ENCODE measurements around the gene OPN1MW3.

OPN1MW3 gene

GRCh38 chrX:154303476-154303875 lies 46.1 kb downstream of the OPN1MW3 start:
- WGBS (ENCODE audit: extremely low coverage, insufficient coverage, insufficient read length): no CpG with 5 or more reads among the region's 8 CpGs
- Histone ChIP-seq H2AFZ (ENCODE audit: insufficient read depth, low read length, poor library complexity) (no peak overlapping the region), H4K91ac (ENCODE audit: low read depth, low read length) (no peak overlapping the region), H3K79me1 (ENCODE audit: low read length) (no peaks in the 10 kb centered on the region), H3K27me3 (ENCODE audit: insufficient read depth, low read length) (no peaks in the 10 kb centered on the region), H3K9ac (ENCODE audit: low read length) (no peak overlapping the region), H4K12ac (ENCODE audit: low read depth, low read length) (no peak overlapping the region), H2BK12ac (ENCODE audit: low read length) (no peak overlapping the region), H3K4me3 (ENCODE audit: low read depth, low read length) (no peak overlapping the region), H3K14ac (ENCODE audit: low read length) (no peak overlapping the region), H3K4me2 (ENCODE audit: low read length) (no peak overlapping the region), H3K4ac (ENCODE audit: low read depth, low read length) (no peak overlapping the region), H3K4me1 (ENCODE audit: control insufficient read depth in 1 of 2, insufficient read depth in 2 of 2, low read length in 2 of 2) (no peaks in the 10 kb centered on the region), H3K9me3 (ENCODE audit: insufficient read depth, low read depth, low read length) (no peaks in the 10 kb centered on the region), H4K8ac (ENCODE audit: low read depth, low read length) (no peak overlapping the region), H3K36me3 (ENCODE audit: control insufficient read depth in 1 of 2, insufficient read depth in 2 of 2, low read length in 2 of 2) (no peaks in the 10 kb centered on the region), H2AK5ac (ENCODE audit: low read length) (no peak overlapping the region), H2BK5ac (ENCODE audit: low read depth, low read length, poor library complexity) (no peak overlapping the region), H3K79me2 (ENCODE audit: control insufficient read depth, insufficient read depth, low read length, poor library complexity) (no peaks in the 10 kb centered on the region), H3K23ac (ENCODE audit: low read length) (no peak overlapping the region), H3K27ac (ENCODE audit: low read depth, low read length) (no peak overlapping the region), H3K18ac (ENCODE audit: low read length) (no peak overlapping the region), H2BK120ac (ENCODE audit: insufficient read depth, low read length, poor library complexity) (no peak overlapping the region)
- DNase-seq: no peak

GRCh38 chrX:154304846-154305245 lies 47.5 kb downstream of the OPN1MW3 start:
- Histone ChIP-seq H3K14ac (ENCODE audit: low read length) (no peak overlapping the region), H2BK120ac (ENCODE audit: insufficient read depth, low read length, poor library complexity) (no peak overlapping the region), H4K12ac (ENCODE audit: low read depth, low read length) (no peak overlapping the region), H3K18ac (ENCODE audit: low read length) (no peak overlapping the region), H2BK12ac (ENCODE audit: low read length) (no peak overlapping the region), H3K27me3 (ENCODE audit: insufficient read depth, low read length) (no peaks in the 10 kb centered on the region), H3K79me1 (ENCODE audit: low read length) (no peaks in the 10 kb centered on the region), H4K8ac (ENCODE audit: low read depth, low read length) (no peak overlapping the region), H2AK5ac (ENCODE audit: low read length) (no peak overlapping the region), H3K9ac (ENCODE audit: low read length) (no peak overlapping the region), H3K9me3 (ENCODE audit: insufficient read depth, low read depth, low read length) (no peaks in the 10 kb centered on the region), H3K36me3 (ENCODE audit: control insufficient read depth in 1 of 2, insufficient read depth in 2 of 2, low read length in 2 of 2) (no peaks in the 10 kb centered on the region), H3K79me2 (ENCODE audit: control insufficient read depth, insufficient read depth, low read length, poor library complexity) (no peaks in the 10 kb centered on the region), H3K4me3 (ENCODE audit: low read depth, low read length) (no peak overlapping the region), H2BK5ac (ENCODE audit: low read depth, low read length, poor library complexity) (no peak overlapping the region), H4K91ac (ENCODE audit: low read depth, low read length) (no peak overlapping the region), H3K4ac (ENCODE audit: low read depth, low read length) (no peak overlapping the region), H3K4me2 (ENCODE audit: low read length) (no peak overlapping the region), H3K27ac (ENCODE audit: low read depth, low read length) (no peak overlapping the region), H3K4me1 (ENCODE audit: control insufficient read depth in 1 of 2, insufficient read depth in 2 of 2, low read length in 2 of 2) (no peaks in the 10 kb centered on the region), H2AFZ (ENCODE audit: insufficient read depth, low read length, poor library complexity) (no peak overlapping the region), H3K23ac (ENCODE audit: low read length) (no peak overlapping the region)
- no CpG with 5 or more reads among the region's 10 CpGs for WGBS (ENCODE audit: extremely low coverage, insufficient coverage, insufficient read length)
- DNase-seq: no peak

- Histone ChIP-seq H4K91ac (ENCODE audit: low read depth, low read length) (no peak overlapping the region), H4K8ac (ENCODE audit: low read depth, low read length) (no peak overlapping the region), H3K9ac (ENCODE audit: low read length) (no peak overlapping the region), H3K36me3 (ENCODE audit: control insufficient read depth in 1 of 2, insufficient read depth in 2 of 2, low read length in 2 of 2) (no peaks in the 10 kb centered on the region), H3K79me1 (ENCODE audit: low read length) (no peaks in the 10 kb centered on the region), H3K79me2 (ENCODE audit: control insufficient read depth, insufficient read depth, low read length, poor library complexity) (no peaks in the 10 kb centered on the region), H3K14ac (ENCODE audit: low read length) (no peak overlapping the region), H2AFZ (ENCODE audit: insufficient read depth, low read length, poor library complexity) (no peak overlapping the region), H2BK5ac (ENCODE audit: low read depth, low read length, poor library complexity) (no peak overlapping the region), H2BK12ac (ENCODE audit: low read length) (no peak overlapping the region), H3K4ac (ENCODE audit: low read depth, low read length) (no peak overlapping the region), H3K23ac (ENCODE audit: low read length) (no peak overlapping the region), H3K4me1 (ENCODE audit: control insufficient read depth in 1 of 2, insufficient read depth in 2 of 2, low read length in 2 of 2) (no peaks in the 10 kb centered on the region), H2BK120ac (ENCODE audit: insufficient read depth, low read length, poor library complexity) (no peak overlapping the region), H2AK5ac (ENCODE audit: low read length) (no peak overlapping the region), H3K18ac (ENCODE audit: low read length) (no peak overlapping the region), H3K4me2 (ENCODE audit: low read length) (no peak overlapping the region), H3K4me3 (ENCODE audit: low read depth, low read length) (no peak overlapping the region), H3K27me3 (ENCODE audit: insufficient read depth, low read length) (no peaks in the 10 kb centered on the region), H3K27ac (ENCODE audit: low read depth, low read length) (no peak overlapping the region), H4K12ac (ENCODE audit: low read depth, low read length) (no peak overlapping the region), H3K9me3 (ENCODE audit: insufficient read depth, low read depth, low read length) (no peaks in the 10 kb centered on the region)
- no peak for DNase-seq
- WGBS (ENCODE audit: extremely low coverage, insufficient coverage, insufficient read length): no CpG with 5 or more reads among the region's 11 CpGs
Observed at GRCh38 chrX:154305541-154306205, 48.3 kb downstream of the OPN1MW3 start.

GRCh38 chrX:154307202-154307601 lies 49.8 kb downstream of the OPN1MW3 start:
- Histone ChIP-seq H3K23ac (ENCODE audit: low read length) (no peak overlapping the region), H3K4me2 (ENCODE audit: low read length) (no peak overlapping the region), H3K79me2 (ENCODE audit: control insufficient read depth, insufficient read depth, low read length, poor library complexity) (no peaks in the 10 kb centered on the region), H2AK5ac (ENCODE audit: low read length) (no peak overlapping the region), H3K79me1 (ENCODE audit: low read length) (no peaks in the 10 kb centered on the region), H4K8ac (ENCODE audit: low read depth, low read length) (no peak overlapping the region), H2BK12ac (ENCODE audit: low read length) (no peak overlapping the region), H3K36me3 (ENCODE audit: control insufficient read depth in 1 of 2, insufficient read depth in 2 of 2, low read length in 2 of 2) (no peaks in the 10 kb centered on the region), H3K27ac (ENCODE audit: low read depth, low read length) (no peak overlapping the region), H3K4me1 (ENCODE audit: control insufficient read depth in 1 of 2, insufficient read depth in 2 of 2, low read length in 2 of 2) (no peaks in the 10 kb centered on the region), H3K9me3 (ENCODE audit: insufficient read depth, low read depth, low read length) (no peaks in the 10 kb centered on the region), H2BK5ac (ENCODE audit: low read depth, low read length, poor library complexity) (no peak overlapping the region), H2BK120ac (ENCODE audit: insufficient read depth, low read length, poor library complexity) (no peak overlapping the region), H3K14ac (ENCODE audit: low read length) (no peak overlapping the region), H3K27me3 (ENCODE audit: insufficient read depth, low read length) (no peaks in the 10 kb centered on the region), H3K4me3 (ENCODE audit: low read depth, low read length) (no peak overlapping the region), H3K18ac (ENCODE audit: low read length) (no peak overlapping the region), H4K12ac (ENCODE audit: low read depth, low read length) (no peak overlapping the region), H3K4ac (ENCODE audit: low read depth, low read length) (no peak overlapping the region), H4K91ac (ENCODE audit: low read depth, low read length) (no peak overlapping the region), H2AFZ (ENCODE audit: insufficient read depth, low read length, poor library complexity) (no peak overlapping the region), H3K9ac (ENCODE audit: low read length) (no peak overlapping the region)
- WGBS (ENCODE audit: extremely low coverage, insufficient coverage, insufficient read length): no CpG with 5 or more reads among the region's 6 CpGs
- DNase-seq: no peak

Data from trophoblast cell (in vitro differentiated cells and primary cell).